Measurements from ENCODE around the gene HSD11B1. TPM values are rescaled to one million over a fixed set of nuclear protein-coding genes. Genes with fewer than 3 reads are reported as not detected.

Gene HSD11B1
- total and polyA plus RNA-seq, 2 of the 4 experiments (the other 2 are of a cell fraction) = 0.41 to 0.72 TPM

GRCh38 chr1:209729436-209729835 lies 24.8 kb downstream of the HSD11B1 start:
- in situ Hi-C loops (cut with MboI; ENCODE audit: low sequenced_read_pairs) (no loop called here), intact Hi-C loops (cut with micrococcal nuclease) (no loop called here), dilution Hi-C loops (cut with HindIII; ENCODE audit: low sequenced_read_pairs, unreplicated experiment) (no loop called here)
- Histone ChIP-seq H3K4me1 (ENCODE audit: control insufficient read depth, insufficient read depth, low read length) (peaks cover 1% of the 10 kb centered on the region; the same call in 1 of the 2 replicates), H3K4ac (ENCODE audit: low read depth, low read length) (no peak overlapping the region), H3K36me3 (ENCODE audit: control insufficient read depth, insufficient read depth, low read length) (no peaks in the 10 kb centered on the region), H3K56ac (ENCODE audit: extremely low read depth, insufficient read depth, low read length) (no peak overlapping the region), H4K91ac (ENCODE audit: insufficient read depth, low read depth, low read length) (no peak overlapping the region), H3K14ac (replicated peaks; ENCODE audit: low read depth, low read length) (no peak overlapping the region), H2BK120ac (ENCODE audit: low read depth, low read length) (no peak overlapping the region), H3K9ac (ENCODE audit: low read depth, low read length) (no peak overlapping the region), H3K9me1 (ENCODE audit: insufficient read depth, low read length) (no peaks in the 10 kb centered on the region), H3K79me1 (ENCODE audit: low read depth in 1 of 2, low read length in 2 of 2) (no peaks in the 10 kb centered on the region), H4K8ac (ENCODE audit: low read depth in 2 of 2, low read length in 2 of 2) (no peak overlapping the region), H2BK15ac (ENCODE audit: low read depth, low read length) (no peak overlapping the region), H3K27me3 (ENCODE audit: control insufficient read depth, insufficient read depth, low read length) (no peaks in the 10 kb centered on the region), H2BK20ac (ENCODE audit: low read depth, low read length) (no peak overlapping the region), H3K9me3 (ENCODE audit: control insufficient read depth, insufficient read depth, low read length) (no peaks in the 10 kb centered on the region), H3K18ac (ENCODE audit: low read depth, low read length) (no peak overlapping the region), H3K4me2 (ENCODE audit: low read depth, low read length) (no peak overlapping the region), H2AK9ac (replicated peaks; ENCODE audit: low read depth, low read length, poor library complexity) (no peak overlapping the region), H3K23ac (ENCODE audit: low read depth, low read length) (no peak overlapping the region), H4K20me1 (ENCODE audit: insufficient read depth, low read length) (no peaks in the 10 kb centered on the region), H3K4me3 (ENCODE audit: insufficient read depth, low read depth, low read length) (no peak overlapping the region), H3K27ac (ENCODE audit: insufficient read depth, low read length) (no peak overlapping the region), H2AFZ (replicated peaks; ENCODE audit: low read length, poor library complexity) (no peak overlapping the region), H2AK5ac (ENCODE audit: low read depth, low read length) (no peak overlapping the region), H4K5ac (ENCODE audit: low read depth, low read length) (no peak overlapping the region), H2BK5ac (ENCODE audit: low read depth, low read length, poor library complexity, severe bottlenecking) (no peak overlapping the region)
- WGBS, 2 experiments (ENCODE audit: extremely low coverage in 2 of 2, insufficient read length in 1 of 2) = no CpG with 5 or more reads among the region's 1 CpG
- ATAC-seq (ENCODE audit: low read depth) (no peak), DNase-seq (no peak)
- POLR2A ChIA-PET (ENCODE audit: unreplicated experiment) = no interaction called here
- CTCF ChIA-PET = no interaction called here
- BruUV-seq (replicated peaks) = no TSS peak
- no peak for TF ChIP-seq FOS (IDR thresholded peaks at IDR 0.05; ENCODE audit: low read depth, low read length)
- no peak for TF ChIP-seq RFX5 (IDR thresholded peaks at IDR 0.05; ENCODE audit: low read depth, low read length)

Data from IMR-90 (cell line).